HepG2 (cell line): ENCODE measurements around the gene FAM217B.

Source experiments
- CHD2 ChIP-seq: IDR thresholded peaks from 2 replicates; pipeline ENCODE4 v1.6.1; 2011; ENCODE audit warnings: low read depth, low read length, improper control_type of control experiment
- MTA1 ChIP-seq: sonication (generic); formaldehyde crosslinking; IDR thresholded peaks from 2 replicates; pipeline ENCODE4 v1.4.0; 2020; ENCODE audit warnings: missing genetic modification reagents, mild to moderate bottlenecking, borderline replicate concordance
- TF ChIP-seq, protein P1 (sequence below): sonication (generic); formaldehyde crosslinking; IDR thresholded peaks from 2 replicates; pipeline ENCODE4 v1.4.0; 2020; ENCODE audit warnings: missing genetic modification reagents

DNA sequence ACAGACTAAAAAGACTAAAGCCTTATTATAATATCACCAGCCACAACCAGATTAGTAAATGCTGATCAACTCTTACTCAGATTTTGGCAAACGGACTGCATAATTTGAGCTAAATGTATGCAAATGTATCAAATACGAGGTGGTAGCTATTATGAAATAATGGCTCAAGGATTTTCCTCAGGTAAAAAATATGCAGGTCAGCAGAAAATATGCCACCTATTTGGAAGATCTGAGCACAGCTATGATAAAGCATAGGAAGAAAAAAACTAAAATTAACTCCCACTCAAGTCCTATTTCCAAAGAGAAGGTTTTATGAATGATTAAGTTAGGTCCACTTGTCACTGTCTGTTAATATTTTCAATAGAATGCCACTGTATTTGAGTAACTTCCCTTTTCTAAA lies 29.1 kb upstream of the FAM217B start:
- TF ChIP-seq MTA1 (CRISPR knock-in tag): no peak
- TF ChIP-seq, protein P1, sequence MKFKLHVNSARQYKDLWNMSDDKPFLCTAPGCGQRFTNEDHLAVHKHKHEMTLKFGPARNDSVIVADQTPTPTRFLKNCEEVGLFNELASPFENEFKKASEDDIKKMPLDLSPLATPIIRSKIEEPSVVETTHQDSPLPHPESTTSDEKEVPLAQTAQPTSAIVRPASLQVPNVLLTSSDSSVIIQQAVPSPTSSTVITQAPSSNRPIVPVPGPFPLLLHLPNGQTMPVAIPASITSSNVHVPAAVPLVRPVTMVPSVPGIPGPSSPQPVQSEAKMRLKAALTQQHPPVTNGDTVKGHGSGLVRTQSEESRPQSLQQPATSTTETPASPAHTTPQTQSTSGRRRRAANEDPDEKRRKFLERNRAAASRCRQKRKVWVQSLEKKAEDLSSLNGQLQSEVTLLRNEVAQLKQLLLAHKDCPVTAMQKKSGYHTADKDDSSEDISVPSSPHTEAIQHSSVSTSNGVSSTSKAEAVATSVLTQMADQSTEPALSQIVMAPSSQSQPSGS (CRISPR knock-in tag): no peak
- TF ChIP-seq CHD2: no peak
